Jurkat, Clone E6-1 (cell line): ENCODE measurements around the gene ZCCHC14.

Experiments used
- DNase-seq: peaks from one replicate; pipeline ENCODE4 v3.0.0-alpha.2; 2011; ENCODE audit warnings: low read depth, low spot score
- H3K4me3 ChIP-seq: 2 replicates; pipeline ENCODE4 v1.5.1; 2011; ENCODE audit warnings: mild to moderate bottlenecking, low read length, control low read depth, moderate library complexity

The ZCCHC14 gene

DNA sequence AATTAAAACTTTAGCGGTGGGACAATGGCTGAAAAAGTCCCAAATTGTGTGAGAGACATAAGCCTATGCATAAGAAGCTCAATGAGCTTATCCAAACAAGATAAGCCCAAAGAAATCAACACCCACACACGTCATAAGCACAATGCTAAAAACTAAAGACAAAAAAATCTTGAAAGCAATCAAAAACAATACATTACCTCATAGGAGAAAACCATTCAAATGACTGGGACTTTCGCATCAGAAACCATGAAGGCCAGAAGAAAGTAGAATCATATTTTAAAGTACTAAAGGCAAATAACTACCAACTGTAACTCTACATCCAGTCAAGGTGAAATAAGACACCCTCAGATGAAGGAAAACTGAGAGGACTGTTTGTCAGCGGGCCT, 50.2 kb downstream of the ZCCHC14 start:
- no peak overlapping the region for H3K4me3 ChIP-seq
- DNase-seq, result no peak

DNA sequence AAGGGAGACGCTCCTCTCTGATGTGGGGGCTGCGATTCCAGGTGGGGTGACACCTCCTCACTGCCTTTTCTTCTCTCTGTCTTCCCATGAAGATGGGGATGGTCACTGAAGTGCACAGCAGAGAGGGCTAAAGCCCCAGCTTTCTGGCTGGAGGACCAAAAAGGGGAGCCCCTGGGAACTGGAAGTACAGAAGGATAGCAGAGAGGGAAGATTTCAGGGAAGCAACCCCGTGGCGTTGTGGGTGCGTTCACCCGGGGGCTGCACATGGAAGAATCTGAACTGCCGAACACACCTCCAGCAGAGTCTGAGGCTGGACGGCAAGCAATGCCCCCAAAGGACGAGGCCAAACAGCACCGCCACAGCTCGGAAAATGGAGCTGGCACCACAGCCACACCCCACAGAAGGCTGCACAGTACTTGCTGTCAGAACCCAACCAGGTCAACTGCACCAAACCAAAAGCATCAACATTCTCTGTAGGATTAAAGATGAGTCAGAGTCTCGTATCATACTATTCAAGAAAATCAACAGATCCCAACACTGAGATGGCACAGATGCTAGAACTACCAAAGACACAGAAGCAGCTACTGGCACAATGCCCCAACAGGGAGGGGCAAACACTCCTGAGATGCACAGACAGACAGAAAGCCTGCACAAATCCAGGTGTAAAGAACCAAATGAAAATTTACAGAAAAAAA, 50.8 kb downstream of the ZCCHC14 start:
- H3K4me3 ChIP-seq, result no peak overlapping the region
- DNase-seq, result no peak

DNA sequence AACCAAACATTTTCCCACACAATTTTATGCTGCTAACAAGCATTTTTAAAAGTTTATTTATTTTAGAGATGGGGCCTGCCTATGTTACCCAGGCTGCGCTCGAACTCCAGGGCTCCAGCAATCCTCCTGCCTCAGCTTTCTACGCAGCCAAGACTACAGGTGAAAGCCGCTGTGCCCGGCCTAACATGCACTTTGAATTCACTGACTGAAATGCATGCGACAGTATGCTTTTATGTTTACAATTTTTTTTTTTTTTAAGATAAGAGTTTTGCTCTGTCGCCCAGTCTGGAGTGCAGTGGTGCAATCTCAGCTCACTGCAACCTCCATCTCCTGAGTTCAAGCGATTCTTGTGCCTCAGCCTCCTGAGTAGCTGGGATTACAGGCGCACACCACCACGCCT, 52.9 kb downstream of the ZCCHC14 start:
- no peak overlapping the region for H3K4me3 ChIP-seq
- DNase-seq, result no peak

DNA sequence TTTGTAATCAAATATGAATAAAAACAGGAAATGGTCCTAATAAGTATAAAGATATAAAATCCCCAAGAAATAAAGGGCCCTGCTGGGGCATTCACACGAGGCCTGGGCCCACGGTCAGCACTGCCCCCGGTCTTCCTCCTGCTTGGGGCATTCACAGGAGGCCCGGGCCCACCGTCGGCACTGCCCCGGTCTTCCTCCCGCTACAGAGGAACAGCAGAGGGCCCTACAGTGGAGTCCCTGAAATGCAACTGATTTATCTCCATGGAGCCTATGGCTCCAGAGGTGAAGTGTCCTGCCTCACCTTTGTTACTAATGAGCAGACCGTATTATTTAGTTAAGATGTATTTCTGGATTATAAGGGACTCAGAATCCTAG, 54.2 kb downstream of the ZCCHC14 start:
- DNase-seq, result no peak
- H3K4me3 ChIP-seq, result no peak overlapping the region

DNA sequence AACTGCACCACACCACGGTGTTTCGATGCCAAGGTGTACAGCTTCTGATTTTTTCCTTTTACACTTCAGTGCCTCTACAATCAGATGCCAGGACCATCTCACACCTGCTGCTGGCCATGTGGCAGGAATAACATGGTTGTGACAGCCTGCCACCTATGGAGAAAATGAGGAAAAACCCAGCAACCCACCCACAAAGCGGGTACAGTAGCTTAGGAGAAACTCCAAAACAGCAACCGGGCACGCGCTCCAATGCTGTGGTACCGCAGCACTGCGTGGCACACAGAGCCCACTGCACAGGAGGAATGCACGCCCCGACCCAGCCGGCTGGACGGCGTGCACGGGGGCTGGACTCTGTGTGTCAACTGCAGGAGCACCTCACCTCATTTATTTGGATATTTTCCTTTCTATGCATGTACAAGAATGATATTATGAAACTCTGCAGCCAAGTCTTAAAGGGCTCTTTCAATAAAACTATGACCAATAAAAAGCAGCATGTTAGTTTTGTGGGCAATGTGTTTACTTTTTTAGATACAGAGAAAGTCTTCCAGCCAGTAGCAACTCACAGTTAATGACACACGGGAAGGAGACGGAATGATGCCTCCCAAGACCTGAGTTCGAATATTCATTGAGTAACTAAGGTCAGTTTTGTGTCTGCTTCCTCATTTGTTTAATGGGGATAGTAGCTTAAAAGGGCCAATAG, 54.8 kb downstream of the ZCCHC14 start:
- DNase-seq, result no peak
- no peak overlapping the region for H3K4me3 ChIP-seq

DNA sequence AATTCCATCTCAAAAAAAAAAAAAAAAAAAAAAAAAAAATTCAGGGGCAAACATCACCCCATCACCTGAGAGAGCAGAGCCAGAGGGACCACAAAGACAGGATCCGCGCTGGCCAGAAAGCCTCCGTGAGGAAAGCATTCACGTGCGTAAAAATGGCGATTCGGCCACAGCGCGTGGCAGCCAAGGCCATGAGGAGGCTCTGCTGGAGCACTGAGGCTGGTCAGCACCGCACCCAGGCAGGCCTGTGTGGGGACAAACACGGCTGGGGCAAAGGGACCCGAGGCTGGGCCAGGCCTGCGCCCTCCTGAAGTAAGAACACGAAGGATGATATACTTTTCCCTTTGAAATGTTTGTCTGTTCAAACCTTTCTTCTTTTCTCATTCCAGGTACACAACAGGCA, 55.5 kb downstream of the ZCCHC14 start:
- no peak overlapping the region for H3K4me3 ChIP-seq
- DNase-seq, result no peak

DNA sequence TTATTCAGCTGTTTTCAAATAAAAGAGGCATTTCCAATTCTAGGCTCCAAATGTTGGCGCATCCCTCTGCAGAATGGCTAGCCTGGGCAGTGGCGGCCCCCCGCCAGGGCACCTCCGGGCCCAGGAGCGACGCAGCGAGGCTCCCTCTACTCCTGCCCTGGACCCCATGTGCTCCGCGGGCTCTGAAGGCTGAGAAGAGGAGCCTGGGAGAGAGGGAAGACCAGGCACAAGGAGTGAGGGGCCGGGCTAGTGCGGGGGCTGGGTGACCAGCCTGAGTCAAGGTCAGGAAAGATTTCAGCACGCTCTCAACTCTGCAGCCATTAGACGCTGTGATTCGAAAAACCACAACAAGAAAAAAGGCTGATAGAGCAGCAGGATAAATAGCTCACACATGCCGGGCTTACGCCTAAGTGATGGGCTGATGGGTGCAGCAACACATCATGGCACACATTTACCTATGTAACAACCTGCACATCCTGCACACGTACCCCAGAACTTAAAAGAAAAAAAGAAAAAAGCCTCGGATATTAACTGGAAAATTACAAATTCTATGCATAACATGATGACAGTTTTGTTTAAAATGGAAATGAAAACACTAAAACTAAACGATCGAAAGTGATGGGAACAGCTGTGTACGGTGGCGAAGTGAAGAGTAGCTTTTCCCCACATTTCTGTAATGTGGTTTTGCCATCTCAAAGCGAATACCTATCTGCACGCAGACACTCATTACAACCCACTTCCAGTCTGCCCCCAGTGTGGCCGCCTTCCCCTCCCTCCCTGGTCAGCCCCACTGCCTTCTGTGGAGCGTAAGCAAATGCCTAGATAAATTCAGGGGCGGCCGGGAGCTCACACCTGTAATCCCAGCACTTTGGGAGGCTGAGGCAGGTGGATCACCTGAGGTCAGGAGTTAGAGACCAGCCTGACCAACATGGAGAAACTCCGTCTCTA, 56.3 kb downstream of the ZCCHC14 start:
- peak; percentile 84 for DNase-seq
- H3K4me3 ChIP-seq, result no peak overlapping the region

DNA sequence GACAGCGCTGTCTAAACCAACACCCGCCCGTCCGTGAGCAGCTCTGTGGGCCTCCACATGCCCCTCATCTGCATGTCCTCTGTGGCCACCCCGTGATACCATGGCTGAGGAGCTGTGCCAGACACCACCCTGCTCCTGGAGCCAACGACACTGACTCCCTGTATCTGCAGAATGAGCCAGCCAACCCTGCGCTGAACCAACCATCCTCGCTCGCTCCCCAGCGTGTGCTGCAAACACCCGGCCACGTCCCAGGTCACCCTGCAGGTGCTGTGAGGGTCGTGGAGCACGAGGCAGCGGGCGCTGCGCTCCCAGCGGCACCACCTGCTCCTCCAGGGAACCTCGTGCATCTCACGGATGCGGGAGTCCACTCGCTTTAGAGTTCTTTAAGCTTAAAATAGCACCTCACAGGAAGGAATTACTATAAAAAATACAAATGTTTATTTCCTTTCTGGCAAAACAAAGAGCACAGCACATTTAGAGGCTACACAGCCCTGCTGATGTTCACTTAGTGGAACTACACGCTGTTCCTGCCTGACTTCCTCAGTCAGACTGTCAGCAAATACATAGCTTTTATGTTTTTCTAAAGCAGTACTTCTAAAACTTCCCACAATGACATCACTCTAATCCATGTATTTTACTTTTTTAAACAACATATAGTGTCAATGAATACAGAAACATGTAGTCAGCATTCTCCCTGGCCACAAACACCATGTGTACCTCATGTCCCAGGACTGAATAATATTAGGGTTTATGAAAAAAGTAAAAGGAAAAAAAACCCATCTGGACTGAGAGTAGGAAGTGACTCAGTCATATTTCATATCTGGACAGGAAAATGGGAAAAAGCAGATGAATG, 57.2 kb downstream of the ZCCHC14 start:
- no peak for DNase-seq
- no peak overlapping the region for H3K4me3 ChIP-seq

DNA sequence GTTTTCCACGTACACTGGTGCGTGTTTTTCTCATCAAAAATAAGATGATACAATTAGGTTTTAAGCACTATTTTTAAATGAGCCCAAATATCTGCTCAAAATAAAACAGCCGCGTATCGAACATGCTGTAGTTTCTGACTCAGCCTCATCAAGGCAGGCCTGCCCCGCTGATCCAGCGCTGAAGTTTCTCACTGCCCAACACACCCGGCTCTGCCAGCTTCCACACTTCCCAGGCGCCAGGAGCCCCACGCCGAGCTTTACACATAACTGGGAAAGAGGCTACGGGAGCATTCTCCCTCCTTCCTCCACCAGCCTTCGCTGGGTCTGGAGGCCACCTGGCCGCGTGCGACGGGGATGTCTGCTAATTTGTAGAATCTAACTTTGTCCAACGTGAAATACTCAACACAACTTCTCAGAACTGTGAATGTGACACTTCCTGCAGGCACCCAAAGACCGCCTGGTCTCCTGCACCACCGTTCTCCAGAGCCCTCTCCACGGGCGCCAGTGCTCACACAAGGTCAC, 58.6 kb downstream of the ZCCHC14 start:
- H3K4me3 ChIP-seq, result no peak overlapping the region
- DNase-seq, result no peak

DNA sequence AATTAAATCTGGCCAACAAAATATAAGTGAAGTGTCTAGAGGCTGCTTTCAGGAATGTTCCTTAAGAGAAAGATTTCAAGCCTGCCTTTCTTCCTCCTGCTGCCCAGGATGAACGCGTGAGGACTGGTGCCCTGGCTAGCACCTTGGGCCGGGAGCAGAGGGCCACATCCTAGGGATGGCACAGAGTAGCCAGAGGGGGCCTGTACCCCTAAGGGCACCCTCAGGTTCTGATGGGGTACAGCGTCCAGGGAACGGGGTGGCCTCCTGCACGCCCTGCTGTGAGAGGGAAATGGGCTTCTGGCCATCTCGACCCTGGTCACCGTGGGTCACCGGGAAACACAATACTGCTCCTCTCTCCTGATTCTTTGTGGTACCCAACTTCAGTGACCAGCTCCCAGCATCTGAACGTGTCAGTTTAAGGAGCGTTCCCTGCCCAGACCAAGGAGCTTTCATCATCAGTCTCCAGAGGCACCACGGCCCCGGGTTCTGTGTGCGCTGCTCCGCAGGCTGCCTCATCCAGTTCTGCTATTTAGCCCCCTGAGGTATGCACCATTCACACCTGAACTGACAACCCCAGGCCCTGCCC, 60.4 kb downstream of the ZCCHC14 start:
- no peak overlapping the region for H3K4me3 ChIP-seq
- no peak for DNase-seq

DNA sequence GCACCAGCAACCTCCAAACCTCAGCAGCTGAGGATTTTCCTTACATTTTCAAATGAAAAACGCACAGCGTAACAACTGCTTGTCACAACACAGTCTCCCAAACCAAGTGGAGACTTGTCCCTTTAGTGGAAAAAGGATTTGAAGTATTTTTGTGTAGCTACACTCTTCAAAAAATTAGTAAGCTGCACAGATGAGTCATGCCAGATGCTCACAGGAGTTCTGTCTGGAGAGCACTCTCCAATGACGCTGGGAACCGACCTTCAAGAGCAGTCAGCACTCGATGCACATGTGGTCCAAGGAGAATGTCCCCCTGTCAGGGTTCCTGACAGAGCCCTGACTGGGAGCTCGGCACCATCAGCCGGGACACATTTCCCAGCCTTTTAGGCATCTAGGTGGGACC, 60.9 kb downstream of the ZCCHC14 start:
- no peak for DNase-seq
- H3K4me3 ChIP-seq, result no peak overlapping the region

DNA sequence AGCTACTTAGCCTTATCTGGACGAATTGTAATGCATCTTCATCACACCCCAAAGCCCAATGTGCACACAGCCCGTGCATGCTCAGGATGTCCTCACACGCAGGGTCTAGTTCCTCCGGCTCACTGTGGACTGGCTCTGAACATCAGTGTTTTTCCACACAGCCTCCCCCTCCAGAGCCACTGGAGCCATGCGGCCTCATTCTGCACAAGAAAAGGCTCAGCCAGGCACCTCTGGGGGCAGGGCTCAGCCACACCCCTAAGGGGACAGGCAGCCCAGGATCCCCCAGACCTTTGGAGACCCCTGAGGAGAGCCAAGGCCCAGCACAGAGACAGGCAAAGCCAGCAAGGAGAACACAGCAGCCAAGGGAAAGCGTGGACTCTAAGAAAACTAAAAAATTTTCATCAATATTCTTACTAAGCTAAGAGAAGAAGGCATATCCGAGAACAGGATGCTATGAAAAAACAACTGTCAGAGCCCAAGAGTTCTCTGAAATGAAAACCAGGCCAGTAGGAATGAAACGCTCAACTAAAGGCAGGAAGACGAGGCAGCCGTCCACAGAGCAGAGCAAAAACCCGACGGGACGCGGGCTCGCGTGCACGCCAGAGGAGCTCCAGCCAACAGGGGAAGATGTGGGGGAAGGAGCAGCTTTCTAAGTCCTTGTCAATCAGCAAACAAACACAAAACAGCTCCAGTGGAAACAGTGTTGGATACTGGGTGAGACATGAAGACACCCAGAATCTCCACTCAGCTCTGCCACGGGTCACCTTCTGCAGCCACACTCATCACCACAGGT, 66.2 kb downstream of the ZCCHC14 start:
- no peak overlapping the region for H3K4me3 ChIP-seq
- no peak for DNase-seq

DNA sequence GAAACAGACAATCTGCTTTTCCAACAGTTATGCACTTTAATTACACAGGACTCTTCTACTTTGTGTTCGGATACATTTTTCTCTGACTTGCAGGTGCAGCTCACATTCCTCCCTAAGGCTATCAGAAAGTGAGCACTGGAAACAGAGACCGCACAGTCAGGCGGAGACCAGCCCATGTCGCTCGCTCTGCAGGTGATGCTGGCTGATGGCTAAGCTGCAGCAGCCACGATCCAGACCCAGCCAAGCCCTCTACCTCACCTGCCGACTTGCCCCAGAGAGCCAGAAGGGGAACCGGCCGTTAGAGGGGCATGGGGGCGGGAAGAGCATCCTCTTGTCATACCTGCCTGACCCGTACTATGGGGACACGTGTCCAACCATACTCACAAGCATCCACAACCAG, 66.9 kb downstream of the ZCCHC14 start:
- no peak overlapping the region for H3K4me3 ChIP-seq
- no peak for DNase-seq

DNA sequence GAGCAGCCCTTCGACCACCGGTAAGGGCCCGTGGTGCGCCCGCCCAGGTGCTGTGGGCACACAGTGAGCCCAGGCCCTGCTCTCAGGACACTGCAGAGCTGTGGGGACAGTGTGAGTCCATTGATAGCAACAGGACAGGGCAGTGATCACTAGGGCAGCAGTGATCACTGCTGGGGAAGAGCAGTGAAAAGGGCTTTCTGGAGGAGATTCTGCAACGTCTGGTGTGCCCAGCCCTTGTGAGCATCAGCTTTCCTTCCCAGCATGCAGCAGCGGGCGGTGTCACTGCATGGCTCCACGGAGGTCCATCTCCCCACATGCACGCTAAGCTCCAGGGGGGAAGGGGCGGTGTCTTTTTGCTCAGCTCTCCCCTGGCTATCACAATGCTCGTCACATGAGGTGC, 68.6 kb downstream of the ZCCHC14 start:
- no peak for DNase-seq
- no peak overlapping the region for H3K4me3 ChIP-seq

DNA sequence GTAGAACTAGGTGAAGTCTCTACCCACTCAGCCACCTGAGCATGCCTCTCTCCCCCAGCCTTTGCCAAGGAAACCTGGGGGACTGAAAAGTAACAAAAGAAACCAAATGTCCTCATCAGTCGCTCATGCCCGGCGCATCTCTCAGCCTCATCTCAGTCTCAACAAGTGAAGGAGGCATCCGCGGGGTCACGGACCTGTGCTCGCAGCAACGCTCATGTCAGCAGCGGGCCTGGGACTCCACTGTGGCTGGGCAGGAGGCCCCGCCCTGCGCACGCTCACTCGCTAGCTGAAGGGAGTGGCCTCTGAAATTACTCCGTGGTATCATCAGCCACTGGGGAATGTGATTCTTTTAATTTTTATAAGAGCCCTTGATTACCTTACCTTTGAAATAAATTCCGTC, 69.4 kb downstream of the ZCCHC14 start:
- no peak for DNase-seq
- H3K4me3 ChIP-seq, result no peak overlapping the region

DNA sequence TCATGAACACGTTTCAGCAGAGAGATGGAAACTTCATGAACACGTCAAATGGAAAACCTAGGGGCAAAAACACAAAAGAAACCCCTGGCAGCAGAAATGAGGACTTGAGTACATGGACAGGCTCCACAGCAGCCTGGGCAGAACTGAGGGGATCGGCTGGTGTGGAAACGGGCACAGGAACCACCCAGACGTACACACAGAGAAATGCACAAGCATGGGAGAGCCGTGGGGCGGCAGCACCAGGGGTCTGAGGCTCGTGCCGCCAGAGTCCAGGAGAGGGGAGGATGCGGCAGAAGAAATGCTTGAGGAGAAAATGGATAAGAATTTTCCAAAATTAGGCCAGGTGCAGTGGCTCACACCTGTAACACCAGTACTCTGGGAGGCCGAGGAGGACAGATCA, 70.7 kb downstream of the ZCCHC14 start:
- H3K4me3 ChIP-seq, result no peak overlapping the region
- DNase-seq, result no peak

DNA sequence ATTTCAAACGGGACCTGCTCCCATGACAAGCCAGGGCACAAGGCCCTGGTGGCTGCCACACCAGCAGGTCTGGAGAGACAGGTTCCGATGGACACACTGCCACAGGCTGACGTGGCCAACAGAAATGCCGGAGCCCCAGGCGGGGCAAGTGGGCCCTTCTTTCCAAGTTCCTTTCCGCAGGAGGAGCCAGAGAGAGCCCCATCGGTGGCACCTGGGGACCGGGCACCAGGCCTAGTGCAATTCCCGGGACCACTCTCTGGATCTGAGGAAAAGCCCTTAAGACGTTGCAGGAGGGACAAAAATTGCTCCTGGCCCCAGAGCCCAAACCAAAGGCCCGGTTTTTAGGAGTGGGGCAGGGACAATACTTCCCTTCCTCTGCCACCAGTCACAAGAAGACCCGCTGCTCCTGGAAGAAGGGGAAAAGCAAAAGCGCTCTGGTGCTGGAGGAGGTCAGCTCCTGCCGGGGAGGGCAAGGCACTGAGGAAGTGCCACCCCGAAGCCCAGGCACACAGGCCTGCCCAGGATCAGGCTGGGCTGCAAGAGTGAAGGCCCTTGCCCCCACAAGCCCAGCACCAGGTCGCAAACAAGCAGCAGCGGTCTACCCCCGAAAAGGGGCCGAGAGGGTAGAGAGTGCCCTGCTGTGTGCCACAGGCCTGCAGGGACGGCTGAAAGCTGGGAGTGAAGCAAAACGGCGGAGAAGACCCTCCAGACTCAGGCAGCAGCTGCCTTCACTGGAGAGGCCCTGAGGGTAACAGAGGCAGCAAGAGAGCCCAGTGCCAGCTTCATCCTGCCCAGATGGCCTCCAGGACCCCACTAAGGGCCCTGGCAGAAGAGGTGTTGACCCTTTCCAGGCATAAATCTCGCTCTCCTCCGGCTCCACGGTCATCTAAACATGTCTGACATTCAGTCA, 71.6 kb downstream of the ZCCHC14 start:
- no peak for DNase-seq
- H3K4me3 ChIP-seq, result no peak overlapping the region
